Neutrophil (primary cell): ENCODE results near the gene TPPP3.

Experiments
- H3K27ac ChIP-seq: fragments of 200-600 bp; sonication (generic); 2 replicates; pipeline ENCODE4 v1.5.1; 2016; ENCODE audit warnings: mild to moderate bottlenecking, moderate library complexity
- H3K27me3 ChIP-seq: fragments of 200-600 bp; sonication (generic); 2 replicates; pipeline ENCODE4 v1.6.0; 2016; ENCODE audit warnings: mild to moderate bottlenecking
- H3K36me3 ChIP-seq: fragments of 200-600 bp; sonication (generic); 2 replicates; pipeline ENCODE4 v1.5.1; 2017
- H3K4me1 ChIP-seq, 2 experiments: fragments of 200-600 bp in 1 of 2; sonication (generic) in 1 of 2; 1 replicate in 1 of 2; 2 replicates in 1 of 2; pipeline versions ENCODE4 v1.5.1 to v1.6.1; 2013 to 2016; ENCODE audit warnings: low read depth in 1 of 2, low read length in 1 of 2, mild to moderate bottlenecking in 1 of 2, moderate library complexity in 1 of 2; ENCODE audit not compliant: control insufficient read depth in 1 of 2, insufficient read depth in 1 of 2
- H3K4me3 ChIP-seq, 2 experiments: fragments of 200-600 bp in 1 of 2; sonication (generic) in 1 of 2; 1 replicate in 1 of 2; 2 replicates in 1 of 2; pipeline ENCODE4 v1.5.1; 2013 to 2016; ENCODE audit warnings: low read depth in 1 of 2, low read length in 1 of 2, mild to moderate bottlenecking in 1 of 2, moderate library complexity in 1 of 2
- H3K9me3 ChIP-seq: fragments of 200-600 bp; sonication (generic); 2 replicates; pipeline ENCODE4 v1.5.1; 2016
- TF ChIP-seq, protein P1 (sequence below): fragments of 200-600 bp; sonication (generic); IDR thresholded peaks from 2 replicates; pipeline ENCODE4 v1.5.1; 2016; ENCODE audit warnings: antibody characterized with exemption

TPPP3 gene

GRCh38 chr16:67438098-67438791 lies 44.9 kb upstream of the TPPP3 start:
- H3K36me3 ChIP-seq: peaks cover 88% of the 10 kb centered on the region
- no peaks in the 10 kb centered on the region for H3K4me1 ChIP-seq
- H3K27me3 ChIP-seq: peaks cover 7% of the 10 kb centered on the region
- no peak overlapping the region for H3K4me3 ChIP-seq
- no peak overlapping the region for H3K27ac ChIP-seq
- no peaks in the 10 kb centered on the region for H3K9me3 ChIP-seq
- TF ChIP-seq, protein P1, sequence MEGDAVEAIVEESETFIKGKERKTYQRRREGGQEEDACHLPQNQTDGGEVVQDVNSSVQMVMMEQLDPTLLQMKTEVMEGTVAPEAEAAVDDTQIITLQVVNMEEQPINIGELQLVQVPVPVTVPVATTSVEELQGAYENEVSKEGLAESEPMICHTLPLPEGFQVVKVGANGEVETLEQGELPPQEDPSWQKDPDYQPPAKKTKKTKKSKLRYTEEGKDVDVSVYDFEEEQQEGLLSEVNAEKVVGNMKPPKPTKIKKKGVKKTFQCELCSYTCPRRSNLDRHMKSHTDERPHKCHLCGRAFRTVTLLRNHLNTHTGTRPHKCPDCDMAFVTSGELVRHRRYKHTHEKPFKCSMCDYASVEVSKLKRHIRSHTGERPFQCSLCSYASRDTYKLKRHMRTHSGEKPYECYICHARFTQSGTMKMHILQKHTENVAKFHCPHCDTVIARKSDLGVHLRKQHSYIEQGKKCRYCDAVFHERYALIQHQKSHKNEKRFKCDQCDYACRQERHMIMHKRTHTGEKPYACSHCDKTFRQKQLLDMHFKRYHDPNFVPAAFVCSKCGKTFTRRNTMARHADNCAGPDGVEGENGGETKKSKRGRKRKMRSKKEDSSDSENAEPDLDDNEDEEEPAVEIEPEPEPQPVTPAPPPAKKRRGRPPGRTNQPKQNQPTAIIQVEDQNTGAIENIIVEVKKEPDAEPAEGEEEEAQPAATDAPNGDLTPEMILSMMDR: no peak

- Histone ChIP-seq H3K27me3 (peaks cover 14% of the 10 kb centered on the region), H3K27ac (no peak overlapping the region), H3K4me3 (no peak overlapping the region), H3K36me3 (peaks cover 81% of the 10 kb centered on the region), H3K4me1 (no peaks in the 10 kb centered on the region), H3K9me3 (no peaks in the 10 kb centered on the region)
- TF ChIP-seq, protein P1: no peak
Measured at GRCh38 chr16:67437513-67437912, 44.2 kb upstream of the TPPP3 start.

GRCh38 chr16:67436640-67437193 lies 43.4 kb upstream of the TPPP3 start:
- TF ChIP-seq, protein P1: no peak
- Histone ChIP-seq H3K27ac (no peak overlapping the region), H3K36me3 (peaks cover 73% of the 10 kb centered on the region), H3K27me3 (peaks cover 22% of the 10 kb centered on the region), H3K4me3 (no peak overlapping the region), H3K9me3 (no peaks in the 10 kb centered on the region), H3K4me1 (peaks cover 3 to 4% of the 10 kb centered on the region in 2 experiments)

GRCh38 chr16:67435758-67436164 lies 42.5 kb upstream of the TPPP3 start:
- TF ChIP-seq, protein P1: no peak
- H3K4me1 ChIP-seq: peaks cover 8 to 12% of the 10 kb centered on the region in 2 experiments
- peak overlapping the region; percentile 64 for H3K27ac ChIP-seq
- peaks cover 32% of the 10 kb centered on the region for H3K27me3 ChIP-seq
- peaks cover 63% of the 10 kb centered on the region for H3K36me3 ChIP-seq
- no peaks in the 10 kb centered on the region for H3K9me3 ChIP-seq
- H3K4me3 ChIP-seq: no peak overlapping the region

- Histone ChIP-seq H3K27ac (no peak overlapping the region), H3K4me3 (no peak overlapping the region), H3K9me3 (no peaks in the 10 kb centered on the region), H3K4me1 (peaks cover 15 to 21% of the 10 kb centered on the region in 2 experiments), H3K27me3 (peaks cover 57% of the 10 kb centered on the region), H3K36me3 (peaks cover 38% of the 10 kb centered on the region)
- TF ChIP-seq, protein P1: no peak
Measured at GRCh38 chr16:67433131-67433719, 39.9 kb upstream of the TPPP3 start.
